ENCODE results near the gene SIM1.

The SIM1 gene

DNA sequence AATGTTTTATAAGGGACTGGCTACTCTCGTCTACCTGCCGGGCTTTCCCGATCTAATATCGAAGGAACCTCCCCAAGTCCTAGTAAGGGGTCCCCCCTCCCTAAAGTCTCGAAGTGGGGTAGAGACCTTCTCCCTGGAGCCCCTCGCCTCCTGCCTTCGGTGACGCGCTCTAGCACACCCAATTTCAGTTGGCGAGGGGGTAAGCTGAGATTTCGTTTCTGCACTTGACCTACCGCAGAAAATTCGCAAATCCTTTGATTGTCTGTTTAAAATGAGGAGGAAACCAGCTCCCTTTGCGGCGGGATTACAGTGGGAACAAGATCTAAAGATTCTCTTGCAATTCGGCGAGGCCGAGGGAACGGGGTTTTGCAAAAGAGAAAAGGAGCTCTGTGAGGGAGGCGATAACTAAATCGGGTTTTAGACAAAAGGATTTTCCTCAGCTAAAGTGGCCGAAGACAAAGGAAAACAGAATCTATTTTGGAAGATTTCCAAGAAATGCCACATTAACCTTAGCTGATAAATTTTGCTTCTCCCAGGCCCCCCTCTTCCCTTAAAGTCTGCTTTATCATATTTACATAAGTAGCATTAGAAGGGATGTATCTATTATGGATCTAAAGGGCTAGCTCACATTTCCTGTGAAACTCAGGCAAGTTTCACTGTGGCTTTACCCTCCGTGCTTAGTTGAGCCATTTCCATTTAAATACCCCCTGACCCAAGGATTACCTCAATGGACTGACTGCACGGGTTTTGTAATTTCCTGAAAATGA is 8.4 kb downstream of the SIM1 start:
- no peak for DNase-seq (ENCODE audit: low spot score)

DNA sequence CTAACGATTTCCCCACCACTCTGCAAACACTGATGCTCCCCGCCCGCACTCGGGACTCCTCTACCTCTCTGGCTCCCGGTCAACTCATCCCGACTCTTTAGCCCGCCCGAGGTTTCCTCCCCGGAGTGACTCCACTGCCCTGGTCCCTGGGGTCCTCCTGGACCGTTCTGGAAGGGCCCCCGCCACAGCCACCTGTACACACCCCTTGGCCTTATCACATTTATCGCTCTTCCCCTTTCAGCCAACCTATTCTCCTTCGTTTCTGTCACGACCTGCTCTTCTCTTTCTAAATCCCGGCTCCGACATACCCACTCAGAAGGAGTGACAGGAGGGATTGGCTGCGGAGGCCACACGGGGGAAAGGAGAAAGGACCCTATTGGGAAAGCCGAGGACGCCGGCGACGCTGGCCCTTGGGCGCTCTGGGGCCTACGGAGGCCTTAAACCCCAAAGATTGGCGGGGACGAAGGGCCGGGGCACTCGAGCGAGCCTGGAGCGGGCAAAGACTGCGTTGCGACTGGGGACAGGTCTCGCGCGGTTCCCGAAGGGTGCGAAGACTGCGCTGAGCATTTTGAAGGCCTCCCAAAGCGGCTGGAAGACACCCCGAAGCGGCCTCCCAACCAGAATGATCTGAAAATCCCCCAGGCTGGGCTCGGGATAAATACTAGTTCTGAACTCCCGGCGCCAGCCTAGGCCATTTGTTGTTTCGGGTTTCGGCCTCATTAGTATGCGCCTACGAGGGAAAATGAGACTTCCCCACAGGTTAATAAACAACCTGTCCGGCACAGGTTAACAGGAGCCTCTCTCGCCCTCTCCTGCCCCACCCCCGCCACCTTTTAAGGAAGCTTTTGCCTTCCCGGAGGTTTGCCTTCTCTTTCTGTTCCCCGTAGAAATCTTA is 9.2 kb downstream of the SIM1 start:
- no peak for DNase-seq (ENCODE audit: low spot score)

DNA sequence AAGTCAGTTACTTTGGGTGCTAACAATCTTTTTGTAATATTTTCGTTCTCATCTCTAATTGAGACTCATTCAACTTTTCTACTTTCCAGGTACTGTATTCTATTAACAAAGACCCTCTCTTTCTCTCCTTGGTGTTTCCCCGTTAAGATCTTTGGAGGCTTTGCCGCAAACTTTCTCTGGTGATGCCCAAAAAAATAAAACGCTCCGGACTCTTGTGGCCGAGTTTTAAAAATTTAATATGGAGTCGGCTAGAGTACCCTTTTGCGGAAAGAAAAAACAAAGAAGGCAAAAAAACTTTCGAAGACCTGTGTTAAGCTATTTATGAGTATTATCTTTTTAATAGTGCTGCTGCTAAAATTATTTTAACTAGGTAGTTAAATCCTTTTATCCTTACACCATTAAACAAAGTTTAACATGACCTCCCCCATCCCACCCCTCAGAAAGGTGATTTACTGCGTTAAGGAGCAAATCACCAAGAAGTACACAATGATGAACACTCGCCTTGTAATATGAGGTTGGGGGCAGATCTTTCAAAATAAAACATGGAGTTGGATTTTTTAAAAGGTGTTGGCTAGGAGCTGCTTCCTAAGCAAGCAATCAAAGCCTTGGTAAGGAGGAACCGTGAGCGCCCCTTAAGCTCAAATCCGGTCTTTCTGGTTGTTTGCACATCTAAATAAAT is 10.0 kb downstream of the SIM1 start:
- no peak for DNase-seq (ENCODE audit: low spot score)

DNA sequence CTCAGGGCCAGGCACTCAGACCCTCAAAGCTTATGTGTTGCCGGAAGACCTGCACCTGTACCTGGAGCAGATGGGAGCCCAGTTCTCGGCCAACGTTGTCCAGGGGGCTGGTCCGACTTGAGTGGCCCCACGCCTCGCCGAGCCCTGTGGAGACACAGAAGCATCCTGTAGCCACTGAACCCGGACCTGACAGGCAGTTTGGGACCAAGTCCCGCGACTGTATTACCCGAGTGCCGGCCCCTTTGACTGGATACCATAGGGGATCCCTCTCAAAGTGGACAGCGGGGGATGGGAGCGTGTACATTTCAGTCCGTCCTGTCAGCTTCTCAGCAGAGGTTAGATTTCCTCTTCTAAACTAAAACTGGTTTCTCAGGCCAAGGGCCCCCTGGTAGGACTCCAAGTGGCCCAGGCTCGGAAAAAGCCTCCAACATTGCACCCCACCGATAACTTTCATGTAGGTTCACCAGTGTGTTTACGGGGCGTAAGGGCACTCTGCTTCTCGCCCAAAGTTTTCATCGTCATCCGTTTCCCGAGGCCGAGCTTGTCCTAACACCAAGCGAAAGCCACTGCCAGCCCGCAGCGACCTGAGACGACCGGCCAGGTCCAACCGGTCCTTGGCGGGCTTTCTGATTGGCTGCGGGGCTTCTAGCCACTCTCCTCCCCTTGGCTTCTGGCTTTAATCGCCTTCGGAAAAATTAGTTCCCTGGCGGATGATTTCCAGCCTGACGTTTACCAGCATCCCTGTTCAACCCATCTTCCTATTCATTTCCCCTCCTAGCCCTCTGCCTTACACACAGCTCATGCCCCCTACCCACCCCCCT is 10.8 kb downstream of the SIM1 start:
- DNase-seq (ENCODE audit: low spot score), result no peak

DNA sequence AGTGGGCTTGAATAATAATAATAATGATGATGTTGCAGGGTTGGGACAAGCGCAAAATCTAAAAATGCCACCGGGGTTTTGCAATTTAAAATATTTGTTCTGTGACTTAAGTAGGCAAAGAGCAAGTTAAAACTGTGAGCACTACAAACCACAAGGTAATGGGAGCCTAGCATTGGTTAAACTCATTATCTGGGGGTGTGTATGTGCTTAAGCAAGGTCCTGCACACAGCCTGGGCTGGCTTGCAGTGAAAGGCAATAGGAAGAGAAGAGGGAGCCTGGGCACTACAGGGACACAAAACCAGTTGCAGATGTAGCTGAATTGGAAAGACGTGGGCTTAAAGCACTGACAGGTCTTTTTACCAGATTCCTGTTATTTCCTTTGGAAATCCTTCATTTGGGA is 11.7 kb downstream of the SIM1 start:
- no peak for DNase-seq (ENCODE audit: low spot score)

DNA sequence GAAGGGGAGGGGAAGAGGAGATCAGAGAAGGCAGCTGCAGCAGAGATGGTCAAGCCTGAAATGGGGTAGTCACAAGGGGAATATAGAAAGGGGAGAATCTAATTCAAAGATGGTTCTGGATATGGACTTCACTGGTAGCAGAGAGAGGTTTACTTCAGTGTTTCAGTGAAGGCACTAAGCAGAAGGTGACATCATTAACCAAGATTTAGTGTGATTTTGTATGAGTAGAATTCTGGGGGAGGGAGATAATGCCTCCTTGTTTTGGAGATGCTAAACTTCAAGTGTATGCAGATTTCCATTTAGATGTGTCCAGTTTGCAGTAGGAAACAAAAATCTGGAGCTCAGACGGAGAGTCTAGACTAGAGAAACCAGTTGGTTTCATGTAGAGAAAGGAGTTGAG is 13.1 kb downstream of the SIM1 start:
- no peak for DNase-seq (ENCODE audit: low spot score)

DNA sequence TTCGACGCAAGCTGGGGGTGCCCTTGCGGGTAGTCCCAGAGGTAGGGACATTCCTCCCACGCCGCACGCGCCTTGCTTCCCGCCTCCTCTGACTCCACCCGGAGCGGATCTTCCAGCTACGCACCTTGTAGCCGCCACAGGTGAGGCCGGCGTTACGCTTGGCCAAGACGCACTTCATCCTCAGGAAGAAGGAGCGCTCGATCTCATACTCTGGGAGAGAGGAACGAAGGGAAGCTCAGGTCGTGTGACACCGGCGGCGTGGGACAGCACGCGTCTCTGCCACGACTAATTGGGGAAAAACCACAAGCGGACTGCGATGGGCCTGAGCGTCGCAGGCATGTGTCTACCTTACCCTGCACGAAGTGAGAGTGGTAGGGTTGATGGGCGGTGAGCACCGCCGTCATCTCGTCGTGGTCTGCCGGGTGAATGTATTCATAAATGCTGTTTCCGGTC is 15.5 kb downstream of the SIM1 start:
- DNase-seq (ENCODE audit: low spot score), result no peak

DNA sequence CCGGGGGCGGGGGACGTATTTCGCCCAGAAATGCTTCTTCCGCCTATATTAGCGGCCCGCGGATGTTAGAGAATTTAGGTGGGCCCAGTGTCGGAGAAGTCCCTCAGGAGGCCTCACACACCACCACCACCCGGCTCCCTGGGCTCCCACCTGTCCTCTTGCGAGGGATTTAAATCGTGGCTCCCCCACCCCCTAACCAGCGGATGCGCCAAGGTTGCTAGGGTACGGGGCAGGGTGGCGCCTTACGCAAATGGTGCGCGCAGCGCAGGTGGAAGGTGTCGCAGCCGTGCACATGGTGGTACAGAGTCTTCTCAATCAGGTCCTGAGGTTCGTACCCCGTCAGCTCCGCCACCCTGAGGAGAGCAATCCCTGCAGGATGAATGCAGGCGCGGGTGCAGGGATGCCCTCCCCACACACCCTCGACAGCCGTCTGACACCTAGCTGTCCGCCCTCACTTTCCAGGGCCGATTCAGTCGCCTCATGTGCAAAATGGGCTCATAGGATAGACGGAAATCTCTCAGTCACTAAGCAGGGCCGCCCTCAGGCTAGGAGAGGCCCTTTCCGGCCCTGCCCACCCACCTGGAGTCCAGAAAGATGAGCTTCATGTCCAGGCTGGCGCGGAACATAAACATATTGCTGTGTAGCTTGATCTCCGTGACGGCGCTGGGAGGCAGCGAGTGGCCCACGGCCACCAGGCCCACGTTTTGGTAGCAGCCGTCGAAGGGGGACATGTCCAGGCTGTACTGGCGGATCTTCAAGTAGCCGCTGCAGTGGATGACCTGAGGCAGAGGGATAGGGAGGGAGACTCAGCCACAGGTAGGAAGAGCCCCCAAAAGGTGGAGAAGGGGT is 16.6 kb downstream of the SIM1 start:
- no peak for DNase-seq (ENCODE audit: low spot score)

DNA sequence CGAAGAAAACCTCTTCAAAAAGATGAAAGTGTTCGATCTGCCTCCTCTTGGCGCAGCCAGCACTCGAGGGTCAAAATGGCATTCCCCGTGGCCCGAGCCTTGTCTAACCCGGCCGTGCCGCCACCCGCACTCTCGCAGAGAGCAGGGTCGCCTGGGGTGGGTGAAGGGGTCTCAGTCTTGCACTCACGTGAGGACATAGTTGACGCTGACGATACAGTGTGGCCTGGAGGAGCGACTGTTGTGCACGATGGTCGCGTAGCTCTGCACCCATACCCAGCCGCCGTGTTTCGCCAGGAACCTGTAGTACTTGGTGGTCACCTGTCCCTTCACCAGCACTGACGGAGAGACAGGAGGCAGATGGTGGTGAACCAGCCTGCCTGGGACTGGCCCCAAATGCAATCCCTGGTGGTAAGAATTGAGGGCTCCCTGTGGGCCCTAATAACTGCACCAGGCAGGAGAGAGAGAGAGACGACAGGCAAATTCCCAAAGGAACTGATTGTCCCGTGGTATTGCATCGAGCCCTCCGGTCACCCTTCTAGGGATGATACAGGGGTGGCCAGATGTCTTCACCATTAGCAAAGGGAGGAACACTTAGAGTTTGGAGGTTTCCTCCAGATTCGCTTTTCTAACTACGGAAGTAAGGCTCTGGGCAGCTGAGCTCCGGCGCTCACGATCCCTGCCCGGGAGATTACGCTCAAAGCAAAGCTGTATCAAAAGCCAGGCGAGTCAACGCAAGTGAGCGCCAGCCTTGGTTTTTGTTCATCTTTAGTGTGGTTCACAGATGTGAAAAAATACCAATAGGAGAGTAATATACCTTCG is 17.4 kb downstream of the SIM1 start:
- DNase-seq (ENCODE audit: low spot score), result no peak

DNA sequence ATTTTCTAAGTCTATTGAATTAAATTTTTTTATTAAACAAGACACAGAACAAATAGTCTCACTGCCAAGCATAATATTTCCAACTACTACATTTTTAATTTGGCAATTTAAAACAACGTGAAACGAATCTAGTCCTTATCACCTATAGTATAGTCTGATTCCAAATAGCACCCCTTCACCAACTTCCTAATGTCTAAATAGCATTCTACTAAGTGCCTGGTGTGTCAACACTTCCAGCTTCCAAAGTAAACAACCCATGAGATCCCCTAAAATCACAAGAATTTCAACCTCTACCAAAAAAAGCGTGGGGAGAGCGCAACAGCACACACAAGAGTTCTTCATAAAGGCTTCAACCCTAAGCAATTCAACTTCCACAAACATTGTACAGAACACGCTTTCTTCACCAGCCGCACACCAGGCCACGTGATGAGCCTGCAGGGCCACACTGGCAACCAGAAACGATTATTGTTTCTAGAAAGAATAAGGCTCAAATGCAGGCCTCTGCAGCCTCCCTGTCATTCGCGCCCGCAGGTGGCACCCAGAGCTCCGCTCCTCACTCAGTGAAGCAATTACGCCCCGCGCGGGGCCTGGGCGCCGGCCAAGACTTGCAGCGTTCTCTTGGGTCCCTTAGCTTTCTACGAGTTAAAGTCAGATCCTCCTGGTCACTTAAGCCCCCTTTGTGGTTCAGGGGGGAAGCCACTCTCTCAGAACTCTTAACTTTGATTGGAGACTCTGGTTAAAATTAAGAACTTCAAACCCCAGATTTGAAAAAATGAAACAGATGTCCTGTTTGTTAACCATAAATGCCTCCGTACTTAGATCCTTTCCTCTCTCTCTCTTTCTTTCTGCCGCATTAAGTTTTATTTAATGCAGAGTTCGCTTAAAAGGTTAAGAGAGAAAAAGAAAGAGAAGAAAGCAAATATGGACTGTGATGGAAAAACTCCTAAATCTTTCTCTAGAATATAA is 18.3 kb downstream of the SIM1 start:
- no peak for DNase-seq (ENCODE audit: low spot score)

DNA sequence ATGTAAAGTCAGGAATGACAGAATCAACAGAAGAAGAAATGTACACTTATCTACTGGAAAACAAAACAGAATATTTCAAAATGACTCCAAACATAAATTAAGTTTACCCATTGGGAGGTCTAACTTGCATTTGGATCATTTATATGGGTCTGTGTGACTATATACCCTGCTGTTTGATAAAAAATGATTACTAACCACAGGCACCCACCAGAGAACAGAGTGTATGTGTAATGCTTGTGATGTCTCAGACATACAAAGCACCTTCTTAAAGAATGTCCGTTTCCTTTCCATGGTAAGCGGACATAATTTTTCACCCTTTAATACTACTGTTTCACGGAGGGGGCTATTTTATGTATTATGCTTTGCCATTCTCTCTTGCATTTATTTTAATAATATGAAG is 19.2 kb downstream of the SIM1 start:
- no peak for DNase-seq (ENCODE audit: low spot score)

DNA sequence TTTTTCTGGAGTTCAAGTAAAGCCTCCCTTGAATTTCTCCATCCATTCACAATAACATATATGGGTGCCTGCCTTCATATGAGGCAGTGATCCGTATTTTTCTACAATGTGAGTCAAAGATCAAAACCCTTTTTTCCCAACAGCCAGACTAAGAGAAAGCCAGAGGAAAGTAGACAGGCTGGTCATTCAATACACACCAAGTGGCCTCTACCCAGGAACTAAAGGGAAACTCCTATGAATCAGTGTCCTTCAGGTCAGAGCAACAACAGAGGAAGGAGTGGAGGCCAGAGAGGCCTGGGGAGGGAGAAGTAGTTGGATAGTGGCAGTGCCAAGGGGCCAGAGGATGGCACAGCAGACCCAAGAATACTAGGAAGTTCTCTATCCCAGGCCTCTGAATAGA is 23.8 kb downstream of the SIM1 start:
- no peak for DNase-seq (ENCODE audit: low spot score)

DNA sequence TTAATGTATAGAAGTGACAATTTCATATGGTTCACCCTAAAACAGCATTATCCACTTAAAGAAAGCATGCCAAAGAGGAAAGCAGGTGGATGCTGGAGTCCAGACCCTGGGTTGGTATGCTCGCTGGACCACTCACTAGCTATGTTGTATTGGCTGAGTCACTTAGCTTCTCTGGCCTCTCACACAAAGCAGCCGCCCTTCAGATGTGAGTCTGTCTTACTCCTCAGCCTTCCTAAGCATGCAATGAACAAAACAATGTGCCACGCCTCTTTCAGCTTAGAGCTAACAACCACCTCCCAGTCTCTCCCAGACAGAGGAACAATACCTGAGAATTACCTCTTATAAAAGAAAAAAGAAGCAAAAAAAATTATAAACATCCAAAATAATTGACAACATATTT is 29.4 kb downstream of the SIM1 start:
- DNase-seq (ENCODE audit: low spot score), result no peak

DNA sequence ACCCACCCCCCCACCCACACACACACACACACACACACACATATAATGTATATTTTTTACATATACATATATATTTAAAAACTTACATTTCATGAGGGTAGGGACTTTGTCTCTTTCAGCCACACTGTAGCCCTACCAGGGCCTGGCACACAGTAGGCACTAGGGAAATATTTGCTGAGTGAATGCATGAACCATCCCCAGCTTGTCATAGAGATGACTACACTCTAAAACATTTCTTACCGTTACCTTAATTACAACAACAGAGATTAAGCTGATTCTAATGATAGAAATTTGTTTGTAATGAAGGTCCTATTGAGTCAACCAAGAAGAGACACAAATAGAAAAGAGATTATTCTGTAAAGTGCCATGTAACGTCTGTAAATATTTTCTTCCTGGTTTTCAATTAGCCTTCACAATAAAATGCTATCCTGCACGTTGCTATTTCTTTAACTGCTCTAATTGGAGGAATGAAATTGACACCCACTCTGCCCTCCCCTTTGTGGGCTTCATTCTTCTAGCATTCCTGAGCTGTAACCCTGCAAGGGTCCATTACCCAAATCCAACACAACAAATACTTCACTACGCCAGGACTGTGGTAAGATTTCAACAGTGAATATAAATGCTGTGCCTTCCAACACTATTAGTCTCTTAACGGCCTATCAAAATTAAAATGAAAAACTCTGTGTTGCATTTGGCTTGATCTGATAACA is 30.8 kb downstream of the SIM1 start:
- DNase-seq (ENCODE audit: low spot score), result no peak

DNA sequence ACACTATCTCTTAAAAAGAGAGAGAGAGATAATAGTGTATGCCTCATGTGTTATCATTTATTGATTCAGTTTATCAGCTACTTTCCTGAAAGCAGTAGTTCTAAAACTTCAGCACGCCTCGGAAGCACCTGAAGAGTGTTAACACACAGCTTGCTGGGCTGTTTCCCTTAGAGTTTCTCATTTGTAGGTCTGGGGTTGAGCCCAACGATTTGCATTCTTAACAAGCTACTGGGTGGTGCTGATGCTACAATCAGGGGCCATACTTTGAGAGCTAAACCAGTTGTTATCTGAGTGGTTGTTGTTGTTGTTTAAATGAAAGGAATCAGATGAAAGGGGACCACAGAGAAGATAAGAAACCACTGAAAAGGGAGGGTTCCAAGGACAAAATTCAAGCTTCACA is 32.6 kb downstream of the SIM1 start:
- DNase-seq (ENCODE audit: low spot score), result no peak

DNA sequence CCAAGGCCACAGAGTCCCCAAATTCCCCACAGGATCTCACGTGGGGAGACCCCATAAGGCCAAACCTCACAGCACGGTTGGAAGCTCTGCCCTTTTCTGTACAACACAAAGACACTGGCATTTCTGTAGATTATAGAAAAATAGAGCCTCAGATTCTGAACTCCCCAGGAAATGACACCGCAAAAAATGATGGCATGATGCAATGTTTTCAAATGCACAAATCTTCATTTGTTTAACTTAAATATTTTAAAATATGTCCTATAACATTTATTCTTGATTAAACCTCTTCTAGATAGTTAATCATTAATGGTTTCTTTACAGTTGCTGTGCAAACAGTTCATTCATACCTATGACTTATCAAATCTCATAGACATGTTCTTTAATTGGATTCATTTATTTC is 33.8 kb downstream of the SIM1 start:
- no peak for DNase-seq (ENCODE audit: low spot score)

DNA sequence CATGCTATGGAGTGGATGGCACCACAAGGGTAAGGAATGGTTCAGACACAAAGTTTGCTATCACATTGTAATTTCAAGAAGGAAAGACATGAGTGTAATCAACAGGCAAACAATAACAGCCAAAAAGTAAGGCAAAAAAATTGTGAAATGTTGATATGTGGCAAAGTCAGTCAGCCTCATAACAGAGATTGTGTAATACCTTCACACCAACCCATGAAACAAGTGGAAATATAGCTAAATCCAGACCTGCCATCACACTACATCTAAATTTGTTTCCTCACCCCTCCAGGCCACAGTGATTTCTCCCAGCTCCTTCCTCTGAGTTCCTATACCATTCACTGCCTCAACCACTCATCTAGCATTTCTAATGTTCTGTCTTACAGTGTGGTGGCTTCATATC is 37.3 kb downstream of the SIM1 start:
- DNase-seq (ENCODE audit: low spot score), result no peak

DNA sequence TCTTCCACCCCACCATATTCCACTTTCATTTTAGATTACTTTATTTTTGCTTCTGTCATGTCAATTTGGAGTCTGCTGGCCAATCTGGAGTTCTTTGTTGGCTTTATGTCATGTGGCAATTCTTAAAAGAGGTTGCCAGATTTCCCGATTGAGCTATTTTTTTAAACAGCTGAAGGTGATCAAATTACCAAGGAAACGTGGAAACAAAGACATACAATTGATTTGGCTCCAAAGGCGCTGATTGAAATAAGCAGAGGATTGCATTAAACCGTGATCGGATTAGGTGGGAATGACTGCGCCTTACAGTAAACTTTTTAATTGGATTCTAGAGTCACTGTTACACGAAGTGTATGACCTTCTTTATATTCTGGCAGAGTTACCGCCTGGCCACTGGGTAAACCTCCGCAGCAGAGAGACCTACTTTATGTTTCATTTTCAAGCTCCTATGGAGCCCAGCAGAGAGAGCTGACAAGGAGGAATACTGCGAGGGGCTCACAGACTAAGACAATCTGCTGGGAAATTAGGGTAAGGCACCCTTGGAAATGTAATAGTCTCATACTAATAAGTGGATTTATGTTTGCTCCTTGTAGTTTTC is 37.9 kb downstream of the SIM1 start:
- no peak for DNase-seq (ENCODE audit: low spot score)

All from COLO829 (cell line).